Activated CD4-positive, alpha-beta T cell treated with anti-CD3 and anti-CD28 coated beads, Interleukin-2, amount 10 ng/mL, durations not matched to agents 7 days and 5 days (primary cell): ENCODE data around the gene AGTRAP. TPM values are rescaled to one million over a fixed set of nuclear protein-coding genes. Genes with fewer than 3 reads are reported as not detected.

Experiments
- CTCF ChIA-PET: fragments of 350-600 bp; sonication (Branson Sonifier 250); formaldehyde crosslinking; loops from one replicate; lab custom pipeline; 2021; ENCODE audit warnings: antibody characterized with exemption; lab: Charles Lee
- POLR2A ChIA-PET: fragments of 350-600 bp; sonication (Branson Sonifier 250); formaldehyde crosslinking; loops from one replicate; lab custom pipeline; 2021; ENCODE audit warnings: antibody characterized with exemption; lab: Charles Lee
- DNase-seq: peaks from one replicate; pipeline ENCODE4 v3.0.0-alpha.2; 2020
- H3K27ac Mint-ChIP-seq: one replicate; pipeline ENCODE4 v1.8.0; 2021; ENCODE audit warnings: mild to moderate bottlenecking, moderate library complexity, mixed read lengths
- H3K27me3 Mint-ChIP-seq: one replicate; pipeline ENCODE4 v1.8.0; 2021; ENCODE audit warnings: mixed read lengths
- H3K36me3 Mint-ChIP-seq: one replicate; pipeline ENCODE4 v1.8.0; 2021; ENCODE audit warnings: low read depth, mixed read lengths
- H3K4me1 Mint-ChIP-seq: one replicate; pipeline ENCODE4 v1.8.0; 2021; ENCODE audit warnings: mixed read lengths
- H3K4me3 Mint-ChIP-seq: one replicate; pipeline ENCODE4 v1.8.0; 2021; ENCODE audit warnings: mild to moderate bottlenecking, moderate library complexity, mixed read lengths
- H3K9me3 Mint-ChIP-seq: one replicate; pipeline ENCODE4 v1.8.0; 2021; ENCODE audit warnings: mixed read lengths
- total RNA-seq, 2 experiments: library from RNA; stranded (reverse); gene quantifications; one replicate each; pipeline ENCODE4 v1.2.3, GENCODE V29; 2021

The AGTRAP gene
- total RNA-seq, 2 experiments from 2014 or later, result 41.3 to 42.7 TPM

DNA sequence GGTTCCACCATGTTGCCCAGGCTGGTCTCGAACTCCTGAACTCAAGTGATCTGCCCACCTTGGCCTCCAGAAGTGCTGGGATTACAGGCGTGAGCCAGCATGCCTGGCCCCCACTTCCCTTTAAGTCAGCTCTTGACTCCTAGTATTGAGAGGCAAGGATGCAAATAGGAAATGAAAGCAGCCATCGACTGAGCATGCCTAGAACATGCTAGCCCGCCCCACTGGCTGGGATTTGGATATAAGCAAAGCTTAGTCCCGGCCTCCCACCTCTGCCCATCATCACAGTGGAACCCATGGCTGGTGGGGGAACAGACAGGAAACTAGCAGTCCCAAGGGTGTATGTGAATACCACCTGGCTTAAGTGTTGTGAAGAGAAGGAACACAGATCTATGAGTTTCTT is 36.5 kb downstream of the AGTRAP start:
- no peak overlapping the region for H3K27ac Mint-ChIP-seq
- no peaks in the 10 kb centered on the region for H3K36me3 Mint-ChIP-seq
- H3K9me3 Mint-ChIP-seq, result no peaks in the 10 kb centered on the region
- DNase-seq, result no peak
- CTCF ChIA-PET, result interaction anchor here (0.6 kb wide), 1 partner anchor 20 kb away, joined by 3 read pairs; no protein-coding TSS in a partner anchor
- H3K27me3 Mint-ChIP-seq, result peaks cover 5% of the 10 kb centered on the region
- H3K4me1 Mint-ChIP-seq, result no peaks in the 10 kb centered on the region
- no peak overlapping the region for H3K4me3 Mint-ChIP-seq
- POLR2A ChIA-PET, result no interaction called here

DNA sequence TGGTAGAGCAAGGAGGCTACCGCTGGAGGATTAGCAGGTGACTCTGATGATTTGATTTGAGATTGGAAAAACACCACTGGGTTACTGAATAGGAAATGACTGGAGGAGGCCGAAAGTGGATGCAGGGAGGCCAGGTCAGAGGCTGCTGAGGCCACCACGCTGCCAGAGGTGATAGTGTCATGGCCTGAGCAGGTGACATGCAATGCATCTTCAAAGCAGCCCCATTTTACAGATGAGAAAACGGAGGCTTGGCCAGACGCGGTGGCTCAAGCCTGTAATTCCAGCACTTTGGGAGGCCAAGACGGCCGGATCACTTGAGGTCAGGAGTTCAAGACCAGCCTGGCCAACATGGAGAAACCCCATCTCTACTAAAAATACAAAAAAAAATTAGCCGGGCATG is 38.8 kb downstream of the AGTRAP start:
- no peaks in the 10 kb centered on the region for H3K4me1 Mint-ChIP-seq
- H3K36me3 Mint-ChIP-seq, result no peaks in the 10 kb centered on the region
- no peak for DNase-seq
- peaks cover 5% of the 10 kb centered on the region for H3K27me3 Mint-ChIP-seq
- no peak overlapping the region for H3K27ac Mint-ChIP-seq
- H3K4me3 Mint-ChIP-seq, result no peak overlapping the region
- no peaks in the 10 kb centered on the region for H3K9me3 Mint-ChIP-seq
- ChIA-PET CTCF (interaction anchor here (1.3 kb wide), 1 partner anchor 44 kb away, joined by 3 read pairs; no protein-coding TSS in a partner anchor), POLR2A (interaction anchor here (0.5 kb wide), 1 partner anchor 8 kb away, joined by 3 read pairs; no protein-coding TSS in a partner anchor)

DNA sequence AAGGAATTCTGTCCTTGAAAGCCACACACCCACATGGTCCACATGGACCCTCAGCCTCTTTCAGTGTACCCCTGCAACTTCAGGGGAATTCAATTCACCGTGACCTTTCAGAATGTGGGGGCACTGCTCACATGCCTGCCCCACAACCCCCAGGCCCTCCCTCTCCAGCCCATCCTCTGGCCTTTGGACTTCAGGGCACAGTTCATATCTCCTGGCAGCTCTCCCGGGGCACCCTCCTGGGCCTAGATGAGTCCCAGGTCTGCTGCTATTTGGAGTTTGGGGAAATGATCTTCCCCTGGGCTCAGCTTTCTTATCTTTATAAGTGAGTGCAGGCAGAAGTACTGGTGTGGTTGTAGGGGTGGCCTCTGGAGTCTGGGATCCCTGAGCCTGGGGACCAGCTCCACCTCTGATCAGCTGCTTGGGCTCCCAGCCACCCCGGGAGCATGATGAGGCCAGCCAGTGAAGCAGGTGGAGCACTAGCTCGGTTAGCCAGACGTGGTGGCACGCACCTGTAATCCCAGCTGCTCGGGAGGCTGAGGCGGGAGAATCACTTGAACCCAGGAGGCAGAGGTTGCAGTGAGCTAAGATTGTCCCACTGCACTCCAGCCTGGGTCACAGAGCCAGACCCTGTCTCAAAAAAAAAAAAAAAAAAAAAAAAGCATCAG is 41.9 kb downstream of the AGTRAP start:
- H3K36me3 Mint-ChIP-seq, result no peaks in the 10 kb centered on the region
- no peaks in the 10 kb centered on the region for H3K9me3 Mint-ChIP-seq
- H3K4me1 Mint-ChIP-seq, result no peaks in the 10 kb centered on the region
- no peak overlapping the region for H3K4me3 Mint-ChIP-seq
- DNase-seq, result no peak
- H3K27ac Mint-ChIP-seq, result no peak overlapping the region
- H3K27me3 Mint-ChIP-seq, result peaks cover 5% of the 10 kb centered on the region
- ChIA-PET POLR2A (no interaction called here), CTCF (interaction anchor here (1.2 kb wide), 1 partner anchor 122 kb away, joined by 4 read pairs; no protein-coding TSS in a partner anchor)

DNA sequence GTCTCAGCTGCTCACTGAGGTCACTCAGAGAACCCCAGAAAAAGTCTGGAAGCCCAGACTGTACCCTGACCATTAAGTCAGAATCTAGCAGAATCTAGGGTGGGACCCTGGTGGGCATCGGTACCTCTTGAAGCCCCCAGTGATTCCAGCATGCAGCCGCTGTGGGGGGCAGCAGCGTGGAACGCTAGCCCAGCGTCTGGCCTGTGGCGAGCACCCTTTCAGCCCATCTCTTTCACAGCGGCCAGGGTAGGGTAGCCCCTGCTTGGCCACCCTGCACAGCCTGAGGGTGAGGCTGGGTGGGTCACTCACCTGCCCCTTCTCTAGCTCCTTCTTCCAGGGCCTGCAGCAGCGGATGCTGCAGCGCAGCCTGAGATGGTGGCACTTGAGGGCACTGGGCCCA is 42.4 kb downstream of the AGTRAP start:
- H3K4me1 Mint-ChIP-seq, result no peaks in the 10 kb centered on the region
- H3K27ac Mint-ChIP-seq, result no peak overlapping the region
- no peaks in the 10 kb centered on the region for H3K36me3 Mint-ChIP-seq
- DNase-seq, result no peak
- CTCF ChIA-PET, result no interaction called here
- peaks cover 5% of the 10 kb centered on the region for H3K27me3 Mint-ChIP-seq
- H3K9me3 Mint-ChIP-seq, result no peaks in the 10 kb centered on the region
- H3K4me3 Mint-ChIP-seq, result no peak overlapping the region
- POLR2A ChIA-PET, result no interaction called here

DNA sequence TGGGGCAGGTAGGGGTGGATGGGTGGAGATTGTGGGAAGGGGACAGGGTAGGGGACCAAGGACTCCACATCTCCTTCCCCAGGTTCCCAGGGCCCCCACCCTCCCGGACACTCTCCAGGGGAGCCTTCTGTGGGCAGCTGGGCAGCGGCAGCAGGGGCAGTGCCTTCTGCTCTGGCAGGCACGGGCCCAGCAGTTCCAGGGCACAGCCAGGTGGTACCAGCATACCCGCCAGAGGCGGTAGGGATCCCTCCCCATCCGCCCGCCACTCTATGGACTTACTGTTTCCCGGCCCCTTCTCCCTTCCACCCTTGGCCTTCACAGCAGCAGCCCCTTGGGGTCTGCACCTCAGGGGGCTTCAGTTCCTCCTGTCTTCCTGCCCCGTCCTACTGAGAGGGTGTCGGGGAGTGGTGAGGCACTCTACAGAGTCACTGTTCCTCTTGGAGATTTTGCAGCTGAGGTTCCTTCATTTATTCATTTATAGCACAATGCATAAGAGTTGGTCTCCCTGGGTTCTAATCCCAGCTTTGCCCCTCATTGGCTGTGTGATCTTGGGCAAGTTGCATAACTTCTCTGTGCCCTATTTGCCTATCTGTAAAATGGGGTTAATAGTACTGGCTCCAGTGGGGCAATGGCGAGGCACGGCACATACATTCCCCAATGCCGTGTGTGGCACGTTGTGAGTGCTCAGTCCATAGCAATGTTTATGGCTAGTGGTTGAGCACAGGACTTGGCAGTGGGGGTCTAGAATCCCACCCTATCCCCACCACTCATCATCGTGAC is 43.1 kb downstream of the AGTRAP start:
- Mint-ChIP-seq H3K4me1 (no peaks in the 10 kb centered on the region), H3K27me3 (peaks cover 5% of the 10 kb centered on the region), H3K9me3 (no peaks in the 10 kb centered on the region), H3K4me3 (no peak overlapping the region), H3K27ac (no peak overlapping the region), H3K36me3 (no peaks in the 10 kb centered on the region)
- POLR2A ChIA-PET, result no interaction called here
- no peak for DNase-seq
- CTCF ChIA-PET, result interaction anchor here (0.5 kb wide), 1 partner anchor 159 kb away, joined by 3 read pairs; no protein-coding TSS in a partner anchor

DNA sequence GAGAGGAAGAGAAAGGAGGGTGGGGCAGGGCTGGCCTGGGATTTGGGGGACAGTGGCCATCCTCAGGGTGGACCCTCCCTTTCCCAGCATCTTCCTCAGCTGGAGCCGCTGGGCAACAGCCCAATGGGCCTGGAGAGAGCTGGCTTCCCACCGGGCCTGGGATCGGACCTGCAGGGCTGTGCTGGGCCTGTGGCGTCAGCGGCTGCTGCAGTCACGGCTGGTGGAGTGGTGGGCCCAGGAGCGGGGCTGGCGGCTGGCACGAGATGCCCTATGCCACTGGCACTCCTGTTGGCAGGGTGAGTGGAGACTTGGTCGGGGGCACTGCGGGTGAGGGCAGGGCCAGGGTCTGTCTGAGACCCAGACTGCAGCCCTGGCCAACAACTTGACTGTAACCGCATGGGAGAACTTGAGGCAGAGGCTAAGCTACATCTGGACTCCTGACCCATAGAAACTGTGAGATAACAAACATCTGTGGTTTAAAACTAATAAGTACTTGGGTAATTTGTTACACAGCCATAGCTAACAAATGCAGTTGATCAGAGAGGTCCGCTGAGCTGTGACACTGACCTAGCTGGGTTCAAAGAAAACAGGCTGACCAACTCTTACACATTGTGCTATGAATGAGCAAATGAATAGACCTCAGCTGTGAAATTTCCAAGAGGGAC is 43.9 kb downstream of the AGTRAP start:
- no peaks in the 10 kb centered on the region for H3K36me3 Mint-ChIP-seq
- no peak overlapping the region for H3K27ac Mint-ChIP-seq
- no peak overlapping the region for H3K4me3 Mint-ChIP-seq
- H3K4me1 Mint-ChIP-seq, result no peaks in the 10 kb centered on the region
- ChIA-PET POLR2A (interaction anchor here (0.6 kb wide), 1 partner anchor 107 kb away, joined by 5 read pairs; no protein-coding TSS in a partner anchor), CTCF (interaction anchor here (0.5 kb wide), 1 partner anchor 158 kb away, joined by 3 read pairs; no protein-coding TSS in a partner anchor)
- H3K9me3 Mint-ChIP-seq, result no peaks in the 10 kb centered on the region
- no peak for DNase-seq
- no peaks in the 10 kb centered on the region for H3K27me3 Mint-ChIP-seq

DNA sequence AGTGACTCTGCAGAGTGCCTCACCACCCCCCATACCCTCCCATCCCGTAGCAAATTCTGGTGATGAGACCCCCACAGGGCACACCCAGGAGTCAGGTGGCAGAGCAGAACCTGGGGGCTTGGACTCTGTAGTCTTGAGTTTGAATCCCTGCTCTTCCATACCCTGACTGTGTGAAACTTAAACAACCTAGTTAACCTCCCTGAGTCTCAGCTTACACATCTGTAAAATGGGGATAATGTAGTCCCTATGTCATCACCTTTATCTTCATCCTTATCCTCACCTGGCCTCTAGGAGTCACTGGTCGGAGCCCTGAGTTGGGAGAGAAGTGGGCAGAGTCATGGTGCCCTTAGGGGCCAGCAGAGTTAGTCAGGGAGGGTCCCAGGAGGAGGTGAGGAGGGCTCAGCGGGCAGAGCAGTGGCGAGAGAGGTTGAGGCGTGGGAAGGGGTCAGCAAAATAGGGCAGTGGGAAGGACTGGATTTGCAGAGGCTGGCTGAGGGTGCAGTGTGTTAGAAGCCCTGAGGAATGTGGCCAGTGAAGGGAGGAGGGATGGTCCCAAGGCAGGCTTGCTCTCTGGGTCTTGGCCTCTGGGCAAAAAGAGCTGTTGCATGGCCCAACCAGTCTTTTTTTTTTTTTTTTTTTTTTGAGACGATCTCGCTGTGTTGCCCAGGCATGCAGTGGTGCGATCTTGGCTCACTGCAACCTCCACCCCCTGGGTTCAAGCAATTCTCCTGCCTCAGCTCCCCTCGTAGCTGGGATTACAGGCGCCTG is 44.6 kb downstream of the AGTRAP start:
- Mint-ChIP-seq H3K9me3 (no peaks in the 10 kb centered on the region), H3K27ac (no peak overlapping the region), H3K27me3 (no peaks in the 10 kb centered on the region), H3K4me3 (no peak overlapping the region), H3K4me1 (no peaks in the 10 kb centered on the region), H3K36me3 (no peaks in the 10 kb centered on the region)
- POLR2A ChIA-PET, result no interaction called here
- CTCF ChIA-PET, result no interaction called here
- DNase-seq, result no peak

DNA sequence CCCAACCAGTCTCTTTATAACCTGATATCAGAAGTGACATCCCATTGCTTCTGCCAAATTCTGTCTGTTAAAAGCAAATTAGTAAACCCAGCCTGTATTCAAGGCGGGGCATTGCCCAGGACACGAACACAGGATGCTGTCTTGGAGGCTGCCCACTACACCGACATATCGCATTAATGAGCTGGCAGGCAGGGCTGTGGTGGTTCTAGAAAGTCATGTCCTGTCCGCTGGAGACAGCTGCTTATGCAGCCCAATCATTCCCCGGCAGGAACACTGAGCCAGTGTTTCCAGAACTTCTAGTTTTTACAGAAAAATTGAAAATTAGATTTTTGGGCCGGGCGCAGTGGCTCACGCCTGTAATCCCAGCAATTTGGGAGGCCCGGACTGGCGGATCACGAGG is 45.4 kb downstream of the AGTRAP start:
- Mint-ChIP-seq H3K27ac (no peak overlapping the region), H3K27me3 (no peaks in the 10 kb centered on the region), H3K36me3 (no peaks in the 10 kb centered on the region), H3K4me3 (no peak overlapping the region), H3K4me1 (peaks cover 2% of the 10 kb centered on the region), H3K9me3 (no peaks in the 10 kb centered on the region)
- DNase-seq, result no peak
- ChIA-PET CTCF (no interaction called here), POLR2A (no interaction called here)

DNA sequence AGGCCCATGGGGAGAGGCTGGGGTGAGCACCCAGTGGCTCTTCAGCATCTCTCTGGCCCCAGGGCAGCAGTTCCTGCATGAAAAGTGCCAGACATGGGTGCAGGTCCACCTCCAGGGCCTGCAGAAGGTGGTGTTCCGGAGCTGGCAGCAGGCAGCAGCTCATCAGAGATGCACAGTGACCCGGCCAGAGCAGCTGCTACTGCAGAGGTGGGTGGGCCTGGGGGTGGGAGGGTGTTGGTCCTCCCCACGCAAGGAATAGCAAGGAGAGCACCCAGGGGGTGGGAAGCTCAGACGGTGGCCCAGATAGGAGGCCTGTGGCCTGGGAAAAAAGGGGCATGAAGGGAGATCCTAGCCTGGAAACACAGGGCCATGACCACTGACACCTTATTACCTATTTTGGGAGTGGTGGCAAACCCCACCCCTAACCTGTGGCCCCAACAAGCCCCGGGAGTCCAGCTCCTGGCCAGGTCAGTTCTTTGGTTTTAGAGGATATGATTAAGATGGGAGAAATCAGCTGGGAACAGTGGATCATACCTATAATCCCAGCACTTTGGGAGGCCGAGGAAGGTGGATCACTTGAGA is 46.3 kb downstream of the AGTRAP start:
- ChIA-PET CTCF (interaction anchor here (1.1 to 1.2 kb wide), 2 partner anchors 15 to 25 kb away, joined by 3 to 4 read pairs; no protein-coding TSS in a partner anchor), POLR2A (interaction anchor here (0.7 kb wide), 1 partner anchor 8 kb away, joined by 3 read pairs; no protein-coding TSS in a partner anchor)
- Mint-ChIP-seq H3K27ac (no peak overlapping the region), H3K9me3 (no peaks in the 10 kb centered on the region), H3K4me1 (peaks cover 2% of the 10 kb centered on the region), H3K27me3 (no peaks in the 10 kb centered on the region), H3K36me3 (no peaks in the 10 kb centered on the region), H3K4me3 (no peak overlapping the region)
- no peak for DNase-seq

DNA sequence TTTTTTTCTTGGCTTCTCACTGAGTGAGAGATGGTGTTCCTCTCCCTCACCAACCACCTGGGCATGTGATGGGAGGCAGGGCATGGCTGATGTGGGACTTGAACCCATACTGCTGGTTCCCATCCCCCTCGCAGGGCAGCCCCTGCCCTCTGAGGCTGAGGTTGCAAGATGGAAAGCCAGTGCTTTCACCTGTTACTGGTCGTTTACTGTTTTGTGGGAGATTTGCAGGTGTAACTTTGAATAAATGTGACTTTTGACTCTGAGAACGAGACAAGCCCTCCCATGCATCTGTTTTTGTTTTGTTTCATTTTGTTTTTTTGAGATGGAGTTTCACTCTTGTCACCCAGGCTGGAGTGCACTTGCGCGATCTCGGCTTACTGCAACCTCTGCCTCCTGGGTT is 47.6 kb downstream of the AGTRAP start:
- H3K4me3 Mint-ChIP-seq, result no peak overlapping the region
- no peaks in the 10 kb centered on the region for H3K36me3 Mint-ChIP-seq
- ChIA-PET POLR2A (no interaction called here), CTCF (interaction anchor here (4.3 kb wide), 1 partner anchor 12 kb away, joined by 13 read pairs; no protein-coding TSS in a partner anchor)
- no peaks in the 10 kb centered on the region for H3K27me3 Mint-ChIP-seq
- no peak overlapping the region for H3K27ac Mint-ChIP-seq
- peaks cover 2% of the 10 kb centered on the region for H3K4me1 Mint-ChIP-seq
- DNase-seq, result no peak
- no peaks in the 10 kb centered on the region for H3K9me3 Mint-ChIP-seq

DNA sequence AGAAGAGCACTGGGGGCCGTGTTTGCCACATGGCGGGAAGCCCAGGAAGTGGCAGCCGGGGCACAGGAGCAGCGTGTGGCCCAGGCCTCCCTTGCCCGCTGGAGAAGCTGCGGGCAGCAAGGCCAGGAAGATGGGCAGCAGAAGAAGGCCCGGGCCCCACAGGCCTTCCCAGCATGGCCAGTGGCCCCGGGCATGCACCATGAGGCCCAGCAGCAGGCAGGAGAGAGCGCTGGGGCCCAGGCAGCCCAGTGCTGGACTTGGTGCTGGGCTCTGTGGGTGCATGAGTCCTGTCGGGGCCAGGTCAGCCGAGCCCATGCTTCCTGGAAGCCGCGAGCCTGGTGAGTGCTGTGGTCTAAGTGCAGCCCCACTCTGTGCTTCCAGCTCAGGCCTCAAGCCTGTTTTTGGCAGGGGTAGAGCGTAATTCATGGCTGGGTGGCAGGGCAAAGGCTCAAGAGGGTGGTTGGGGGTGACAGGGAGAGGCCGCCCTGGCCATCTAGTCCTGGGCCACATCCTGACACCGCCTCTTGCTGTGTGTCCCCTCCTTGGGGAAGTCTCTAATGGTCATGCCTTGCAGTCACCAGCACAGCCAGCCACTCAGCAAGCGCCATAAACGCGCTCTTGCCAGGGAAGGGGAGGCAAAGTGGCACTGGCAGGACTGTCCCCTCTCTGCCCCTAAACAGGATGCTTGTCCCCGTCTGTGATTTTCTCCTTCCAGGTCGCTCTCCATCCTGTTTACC is 48.5 kb downstream of the AGTRAP start:
- ChIA-PET CTCF (interaction anchor here (0.5 to 4.3 kb wide), 4 partner anchors 11 to 640 kb away, joined by 3 to 13 read pairs (median 4); no protein-coding TSS in a partner anchor), POLR2A (no interaction called here)
- Mint-ChIP-seq H3K9me3 (no peaks in the 10 kb centered on the region), H3K4me1 (peaks cover 2% of the 10 kb centered on the region), H3K27ac (no peak overlapping the region), H3K36me3 (no peaks in the 10 kb centered on the region), H3K4me3 (no peak overlapping the region), H3K27me3 (no peaks in the 10 kb centered on the region)
- no peak for DNase-seq
